Measurements from ENCODE around the gene CDA.

The CDA gene

DNA sequence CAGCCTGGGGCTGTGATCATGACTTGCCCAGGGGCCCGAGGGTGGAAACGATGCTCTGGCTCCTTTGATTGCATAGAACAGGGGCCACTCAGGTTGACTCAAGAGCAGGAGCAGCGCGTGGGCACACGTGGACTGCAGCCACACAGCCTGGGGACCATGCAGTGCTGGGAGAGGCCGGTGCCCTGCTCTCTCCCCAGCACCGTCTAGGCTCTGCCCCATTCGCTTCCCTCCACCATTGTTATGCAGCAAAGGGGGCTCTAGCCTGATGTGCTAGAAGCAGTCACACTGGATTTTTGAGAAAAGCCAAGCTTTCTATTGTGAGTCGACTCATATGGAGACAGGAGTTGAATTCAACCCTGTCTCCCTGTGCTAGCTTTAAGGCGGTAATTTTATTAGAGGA, 53.1 kb downstream of the CDA start:
- no peak for FAIRE-seq

DNA sequence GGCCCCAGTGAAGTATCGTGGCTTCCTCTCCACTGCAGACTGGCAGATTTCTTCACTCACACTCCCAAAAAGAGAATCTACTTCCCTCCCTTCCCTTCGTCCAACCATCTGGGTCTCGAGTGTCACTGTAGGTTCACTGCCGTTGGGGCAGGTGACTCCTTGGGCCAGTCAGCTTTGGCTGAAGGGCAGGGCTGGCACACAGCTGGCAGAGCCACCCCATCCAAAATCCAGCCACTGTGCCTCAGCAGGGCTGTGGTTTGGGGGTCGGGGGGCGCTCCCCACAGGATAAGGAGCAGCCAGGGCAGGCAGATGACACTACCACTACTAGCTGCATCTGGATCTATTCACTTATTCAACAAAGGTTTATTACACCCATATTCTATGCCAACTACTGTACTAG, 54.2 kb downstream of the CDA start:
- TF ChIP-seq POLR2A (IDR thresholded peaks at IDR 0.05; ENCODE audit: low read depth, low read length) (no peak), TAF1 (IDR thresholded peaks at IDR 0.05; ENCODE audit: low read depth, low read length) (no peak), SPI1 (IDR thresholded peaks at IDR 0.05; ENCODE audit: low read depth, low read length) (no peak), PAX5 (IDR thresholded peaks at IDR 0.05; ENCODE audit: insufficient read depth, low read length, severe bottlenecking) (no peak), POU2F2 (IDR thresholded peaks at IDR 0.05; ENCODE audit: low read depth, low read length) (no peak)
- no peak for DNase-seq (ENCODE audit: insufficient read length, low spot score)
- FAIRE-seq = no peak

More for the DNA sequence above, 53.1 kb downstream of the CDA start:
- TF ChIP-seq PAX5 (IDR thresholded peaks at IDR 0.05; ENCODE audit: insufficient read depth, low read length, severe bottlenecking) (no peak), TAF1 (IDR thresholded peaks at IDR 0.05; ENCODE audit: low read depth, low read length) (no peak), POLR2AphosphoS5 (IDR thresholded peaks at IDR 0.05; ENCODE audit: low read depth, low read length) (no peak), POU2F2 (IDR thresholded peaks at IDR 0.05; ENCODE audit: low read depth, low read length) (no peak), POLR2A (IDR thresholded peaks at IDR 0.05; ENCODE audit: low read depth, low read length) (no peak), SPI1 (IDR thresholded peaks at IDR 0.05; ENCODE audit: low read depth, low read length) (no peak)
- no peak for DNase-seq (ENCODE audit: insufficient read length, low spot score)

DNA sequence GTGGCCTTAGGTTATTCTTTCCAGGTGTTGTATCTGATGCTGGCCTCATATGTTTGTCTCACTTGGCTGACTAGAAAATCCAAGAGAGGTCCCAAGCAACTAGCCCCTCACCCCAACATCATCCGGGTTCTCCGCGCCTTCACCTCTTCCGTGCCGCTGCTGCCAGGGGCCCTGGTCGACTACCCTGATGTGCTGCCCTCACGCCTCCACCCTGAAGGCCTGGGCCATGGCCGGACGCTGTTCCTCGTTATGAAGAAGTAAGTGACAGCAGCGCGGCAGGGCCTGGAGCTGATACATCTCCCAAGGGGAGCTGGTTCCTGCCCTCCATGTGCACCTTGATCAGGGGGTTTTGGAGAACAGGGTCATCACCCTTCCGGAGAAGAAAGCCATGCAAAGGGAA, 55.5 kb downstream of the CDA start:
- FAIRE-seq (no peak), DNase-seq (ENCODE audit: insufficient read length, low spot score) (no peak)
- no peak for TF ChIP-seq POLR2A (IDR thresholded peaks at IDR 0.05; ENCODE audit: low read depth, low read length)
- TF ChIP-seq TAF1 (IDR thresholded peaks at IDR 0.05; ENCODE audit: low read depth, low read length) = no peak
- no peak for TF ChIP-seq POLR2AphosphoS5 (IDR thresholded peaks at IDR 0.05; ENCODE audit: low read depth, low read length)
- no peak for TF ChIP-seq PAX5 (IDR thresholded peaks at IDR 0.05; ENCODE audit: insufficient read depth, low read length, severe bottlenecking)
- no peak for TF ChIP-seq POU2F2 (IDR thresholded peaks at IDR 0.05; ENCODE audit: low read depth, low read length)
- TF ChIP-seq SPI1 (IDR thresholded peaks at IDR 0.05; ENCODE audit: low read depth, low read length) = no peak

DNA sequence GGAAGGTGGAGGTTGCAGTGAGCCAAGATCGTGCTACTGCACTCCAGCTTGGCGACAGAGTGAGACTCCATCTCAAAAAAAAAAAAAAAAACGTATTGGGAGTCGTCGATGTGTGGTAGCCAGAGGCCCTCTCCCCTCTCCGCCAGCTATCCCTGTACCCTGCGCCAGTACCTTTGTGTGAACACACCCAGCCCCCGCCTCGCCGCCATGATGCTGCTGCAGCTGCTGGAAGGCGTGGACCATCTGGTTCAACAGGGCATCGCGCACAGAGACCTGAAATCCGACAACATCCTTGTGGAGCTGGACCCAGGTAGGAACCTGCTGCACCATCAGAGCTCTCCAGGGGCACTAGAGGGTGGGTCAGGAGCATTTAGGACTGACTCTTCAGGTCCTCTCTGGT, 56.5 kb downstream of the CDA start:
- DNase-seq (ENCODE audit: insufficient read length, low spot score) (no peak), FAIRE-seq (no peak)
- TF ChIP-seq POU2F2 (IDR thresholded peaks at IDR 0.05; ENCODE audit: low read depth, low read length) = no peak
- TF ChIP-seq POLR2A (IDR thresholded peaks at IDR 0.05; ENCODE audit: low read depth, low read length) = no peak
- TF ChIP-seq SPI1 (IDR thresholded peaks at IDR 0.05; ENCODE audit: low read depth, low read length) = no peak
- TF ChIP-seq PAX5 (IDR thresholded peaks at IDR 0.05; ENCODE audit: insufficient read depth, low read length, severe bottlenecking) = no peak
- TF ChIP-seq POLR2AphosphoS5 (IDR thresholded peaks at IDR 0.05; ENCODE audit: low read depth, low read length) = no peak
- no peak for TF ChIP-seq TAF1 (IDR thresholded peaks at IDR 0.05; ENCODE audit: low read depth, low read length)

DNA sequence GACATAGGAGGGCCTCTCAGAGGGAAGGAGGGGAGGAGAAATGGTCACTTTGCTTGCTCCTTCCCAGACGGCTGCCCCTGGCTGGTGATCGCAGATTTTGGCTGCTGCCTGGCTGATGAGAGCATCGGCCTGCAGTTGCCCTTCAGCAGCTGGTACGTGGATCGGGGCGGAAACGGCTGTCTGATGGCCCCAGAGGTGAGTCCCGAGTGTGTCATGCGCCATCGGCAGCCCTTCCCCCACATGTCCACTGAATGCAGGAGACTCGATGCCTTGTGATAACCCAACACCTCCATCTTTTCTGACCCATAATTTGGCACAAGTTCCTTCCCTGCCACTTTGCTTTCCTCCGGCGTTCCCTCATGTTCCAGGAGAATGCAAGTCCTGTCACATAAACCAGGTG, 59.5 kb downstream of the CDA start:
- DNase-seq (ENCODE audit: insufficient read length, low spot score) (no peak), FAIRE-seq (no peak)
- TF ChIP-seq POLR2AphosphoS5 (IDR thresholded peaks at IDR 0.05; ENCODE audit: low read depth, low read length) (peak; percentile 38; the same call in 1 of the 2 replicates), TAF1 (IDR thresholded peaks at IDR 0.05; ENCODE audit: low read depth, low read length) (no peak), SPI1 (IDR thresholded peaks at IDR 0.05; ENCODE audit: low read depth, low read length) (no peak), PAX5 (IDR thresholded peaks at IDR 0.05; ENCODE audit: insufficient read depth, low read length, severe bottlenecking) (no peak), POLR2A (IDR thresholded peaks at IDR 0.05; ENCODE audit: low read depth, low read length) (no peak; the same call in 1 of the 2 replicates), POU2F2 (IDR thresholded peaks at IDR 0.05; ENCODE audit: low read depth, low read length) (no peak)

DNA sequence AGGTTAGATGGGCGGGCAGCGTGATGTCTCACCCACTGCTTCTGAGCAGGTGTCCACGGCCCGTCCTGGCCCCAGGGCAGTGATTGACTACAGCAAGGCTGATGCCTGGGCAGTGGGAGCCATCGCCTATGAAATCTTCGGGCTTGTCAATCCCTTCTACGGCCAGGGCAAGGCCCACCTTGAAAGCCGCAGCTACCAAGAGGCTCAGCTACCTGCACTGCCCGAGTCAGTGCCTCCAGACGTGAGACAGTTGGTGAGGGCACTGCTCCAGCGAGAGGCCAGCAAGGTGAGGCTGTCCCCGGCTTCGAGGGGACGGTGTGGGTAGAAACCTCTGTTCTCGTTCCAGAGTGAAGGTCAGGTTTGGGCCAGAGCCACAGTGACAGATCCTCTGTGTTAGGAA, 60.0 kb downstream of the CDA start:
- no peak for TF ChIP-seq POU2F2 (IDR thresholded peaks at IDR 0.05; ENCODE audit: low read depth, low read length)
- TF ChIP-seq PAX5 (IDR thresholded peaks at IDR 0.05; ENCODE audit: insufficient read depth, low read length, severe bottlenecking) = no peak
- no peak for TF ChIP-seq POLR2A (IDR thresholded peaks at IDR 0.05; ENCODE audit: low read depth, low read length)
- TF ChIP-seq TAF1 (IDR thresholded peaks at IDR 0.05; ENCODE audit: low read depth, low read length) = no peak
- no peak for TF ChIP-seq POLR2AphosphoS5 (IDR thresholded peaks at IDR 0.05; ENCODE audit: low read depth, low read length)
- no peak for TF ChIP-seq SPI1 (IDR thresholded peaks at IDR 0.05; ENCODE audit: low read depth, low read length)
- no peak for DNase-seq (ENCODE audit: insufficient read length, low spot score)
- FAIRE-seq = no peak

DNA sequence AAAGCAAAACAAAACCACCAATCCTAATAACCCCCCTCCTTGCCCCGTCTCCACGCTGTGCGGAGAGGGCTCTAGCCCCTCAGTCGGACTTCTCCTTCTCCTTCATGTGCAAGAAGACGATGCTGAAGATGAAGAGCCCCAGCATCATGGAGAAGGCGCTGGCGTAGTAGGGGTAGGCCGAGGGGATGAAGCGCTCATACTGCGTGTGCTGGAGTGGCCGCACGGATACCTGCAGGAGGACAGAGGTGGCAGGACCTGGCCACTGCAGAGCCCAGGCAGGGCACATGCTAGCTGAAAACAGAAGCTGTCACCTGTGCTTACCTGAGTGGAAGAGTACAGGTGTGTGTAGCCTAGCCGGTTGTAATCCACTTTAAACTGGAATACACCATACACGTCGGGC, 63.4 kb downstream of the CDA start:
- DNase-seq (ENCODE audit: insufficient read length, low spot score) (no peak), FAIRE-seq (no peak)
- TF ChIP-seq POLR2AphosphoS5 (IDR thresholded peaks at IDR 0.05; ENCODE audit: low read depth, low read length) = no peak
- no peak for TF ChIP-seq POU2F2 (IDR thresholded peaks at IDR 0.05; ENCODE audit: low read depth, low read length)
- TF ChIP-seq SPI1 (IDR thresholded peaks at IDR 0.05; ENCODE audit: low read depth, low read length) = no peak
- TF ChIP-seq POLR2A (IDR thresholded peaks at IDR 0.05; ENCODE audit: low read depth, low read length) = no peak
- TF ChIP-seq PAX5 (IDR thresholded peaks at IDR 0.05; ENCODE audit: insufficient read depth, low read length, severe bottlenecking) = no peak
- no peak for TF ChIP-seq TAF1 (IDR thresholded peaks at IDR 0.05; ENCODE audit: low read depth, low read length)

DNA sequence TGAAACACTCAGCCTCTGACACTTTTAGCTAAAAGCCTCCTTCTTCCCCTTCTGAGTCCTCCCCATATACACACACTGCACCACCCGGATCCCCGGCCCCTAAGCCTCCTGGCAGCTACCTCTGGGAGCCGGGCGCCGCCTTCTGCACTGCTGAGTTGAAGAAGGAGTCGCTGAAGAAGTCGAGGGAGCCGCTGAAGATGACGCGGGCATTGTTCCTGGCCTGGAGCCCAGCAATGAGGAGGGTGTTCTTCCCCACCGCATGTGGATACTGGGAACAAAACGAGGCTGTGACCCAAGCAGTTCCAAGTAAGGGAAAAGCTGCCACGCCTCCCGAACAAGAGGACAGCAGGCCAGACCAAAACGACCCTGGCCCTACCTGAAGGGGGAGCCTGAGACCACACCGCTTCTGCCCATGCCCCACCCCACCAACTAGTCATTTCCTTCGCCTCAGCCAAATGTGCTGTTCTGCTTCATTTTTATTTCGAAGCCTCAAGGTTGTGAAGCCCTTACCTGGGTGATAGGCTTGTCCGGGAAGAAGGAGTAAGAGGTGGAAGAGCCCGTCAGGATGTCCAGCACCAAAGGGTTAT, 65.3 kb downstream of the CDA start:
- no peak for FAIRE-seq
- DNase-seq (ENCODE audit: insufficient read length, low spot score) = no peak

DNA sequence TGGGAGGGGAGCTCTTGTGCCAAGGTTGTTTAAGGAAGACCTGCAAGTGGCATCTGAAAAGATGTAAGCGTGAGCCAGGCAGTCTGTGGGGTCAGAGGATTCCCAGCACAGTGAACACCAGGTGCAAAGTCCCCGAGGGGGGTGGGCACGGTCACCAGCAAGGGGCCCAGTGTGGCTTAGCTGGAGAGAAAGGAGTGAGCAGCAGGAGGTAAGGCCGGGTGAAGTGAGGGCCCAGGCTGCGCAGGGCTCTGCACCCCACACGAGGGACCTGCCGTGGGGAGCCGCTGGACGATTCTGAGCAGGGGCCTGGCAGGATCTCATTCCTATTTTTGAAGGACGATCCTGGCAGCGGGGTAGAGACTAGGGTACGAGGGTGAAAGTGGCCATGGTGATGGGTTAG, 68.1 kb downstream of the CDA start:
- no peak for TF ChIP-seq POU2F2 (IDR thresholded peaks at IDR 0.05; ENCODE audit: low read depth, low read length)
- no peak for TF ChIP-seq PAX5 (IDR thresholded peaks at IDR 0.05; ENCODE audit: insufficient read depth, low read length, severe bottlenecking)
- no peak for TF ChIP-seq POLR2AphosphoS5 (IDR thresholded peaks at IDR 0.05; ENCODE audit: low read depth, low read length)
- no peak for TF ChIP-seq SPI1 (IDR thresholded peaks at IDR 0.05; ENCODE audit: low read depth, low read length)
- TF ChIP-seq POLR2A (IDR thresholded peaks at IDR 0.05; ENCODE audit: low read depth, low read length) = no peak
- TF ChIP-seq TAF1 (IDR thresholded peaks at IDR 0.05; ENCODE audit: low read depth, low read length) = no peak
- no peak for FAIRE-seq
- no peak for DNase-seq (ENCODE audit: insufficient read length, low spot score)

More for the DNA sequence above, 65.3 kb downstream of the CDA start:
- TF ChIP-seq POU2F2 (IDR thresholded peaks at IDR 0.05; ENCODE audit: low read depth, low read length) (no peak), POLR2A (IDR thresholded peaks at IDR 0.05; ENCODE audit: low read depth, low read length) (no peak), TAF1 (IDR thresholded peaks at IDR 0.05; ENCODE audit: low read depth, low read length) (no peak), POLR2AphosphoS5 (IDR thresholded peaks at IDR 0.05; ENCODE audit: low read depth, low read length) (no peak), PAX5 (IDR thresholded peaks at IDR 0.05; ENCODE audit: insufficient read depth, low read length, severe bottlenecking) (no peak), SPI1 (IDR thresholded peaks at IDR 0.05; ENCODE audit: low read depth, low read length) (no peak)

Measured in GM12891 (cell line).